ENCODE results near the gene EPYC.

The EPYC gene

GRCh38 chr12:90977224-90977623 lies 27.5 kb downstream of the EPYC start:
- in situ Hi-C loops (cut with MboI; ENCODE audit: low sequenced_read_pairs, unreplicated experiment): no loop called here
- DNase-seq (ENCODE audit: low spot score): no peak
- no peak for TF ChIP-seq CTCF (IDR thresholded peaks at IDR 0.05; ENCODE audit: borderline replicate concordance, control extremely low read depth, extremely low read depth, insufficient read depth, missing control alignments)

- in situ Hi-C loops (cut with MboI; ENCODE audit: low sequenced_read_pairs, unreplicated experiment): loop anchor here (25.0 kb wide), 1 partner anchor 338 kb away; no protein-coding TSS in a partner anchor
- DNase-seq (ENCODE audit: low spot score): no peak
- no peak for TF ChIP-seq CTCF (IDR thresholded peaks at IDR 0.05; ENCODE audit: borderline replicate concordance, control extremely low read depth, extremely low read depth, insufficient read depth, missing control alignments)
Observed at GRCh38 chr12:90974286-90974685, 30.5 kb downstream of the EPYC start.

- in situ Hi-C loops (cut with MboI; ENCODE audit: low sequenced_read_pairs, unreplicated experiment): loop anchor here (25.0 kb wide), 1 partner anchor 340 kb away; no protein-coding TSS in a partner anchor
- TF ChIP-seq CTCF (IDR thresholded peaks at IDR 0.05; ENCODE audit: borderline replicate concordance, control extremely low read depth, extremely low read depth, insufficient read depth, missing control alignments): no peak
- no peak for DNase-seq (ENCODE audit: low spot score)
Observed at GRCh38 chr12:90972226-90972625, 32.5 kb downstream of the EPYC start.

- DNase-seq (ENCODE audit: low spot score): no peak
- TF ChIP-seq CTCF (IDR thresholded peaks at IDR 0.05; ENCODE audit: borderline replicate concordance, control extremely low read depth, extremely low read depth, insufficient read depth, missing control alignments): no peak
- in situ Hi-C loops (cut with MboI; ENCODE audit: low sequenced_read_pairs, unreplicated experiment): loop anchor here (25.0 kb wide), 1 partner anchor 341 kb away; no protein-coding TSS in a partner anchor
Observed at GRCh38 chr12:90970911-90971310, 33.9 kb downstream of the EPYC start.

GRCh38 chr12:90970471-90970870 lies 34.3 kb downstream of the EPYC start:
- no peak for DNase-seq (ENCODE audit: low spot score)
- in situ Hi-C loops (cut with MboI; ENCODE audit: low sequenced_read_pairs, unreplicated experiment): loop anchor here (25.0 kb wide), 1 partner anchor 342 kb away; no protein-coding TSS in a partner anchor

GRCh38 chr12:90969851-90970250 lies 34.9 kb downstream of the EPYC start:
- no peak for DNase-seq (ENCODE audit: low spot score)
- TF ChIP-seq CTCF (IDR thresholded peaks at IDR 0.05; ENCODE audit: borderline replicate concordance, control extremely low read depth, extremely low read depth, insufficient read depth, missing control alignments): no peak
- in situ Hi-C loops (cut with MboI; ENCODE audit: low sequenced_read_pairs, unreplicated experiment): loop anchor here (25.0 kb wide), 1 partner anchor 342 kb away; no protein-coding TSS in a partner anchor

More at GRCh38 chr12:90970471-90970870, 34.3 kb downstream of the EPYC start:
- no peak for TF ChIP-seq CTCF (IDR thresholded peaks at IDR 0.05; ENCODE audit: borderline replicate concordance, control extremely low read depth, extremely low read depth, insufficient read depth, missing control alignments)

Measured in GM13976 (cell line).